GM21515 (cell line): ENCODE data around the gene B3GNT4.
"Not testable (repeated sequence)": the region's sequence is repeated elsewhere in the genome, so short reads cannot be mapped to it uniquely, and the experiment has no call there.

Experiments
- ATAC-seq: cut with Tn5 transposase; IDR thresholded peaks from one replicate; pipeline ENCODE4 v1.9.1; 2021; ENCODE audit not compliant: unreplicated experiment

B3GNT4 gene

GRCh38 chr12:122203301-122204166, at the start of gene B3GNT4:
TSS of gene B3GNT4 (plus strand) at chr12:122203709. CDS start at chr12:122204619, 910 bp downstream.
- ATAC-seq, result peak; percentile 50

GRCh38 chr12:122155705-122156104, 47.8 kb upstream of the B3GNT4 start:
- no peak for ATAC-seq

DNA sequence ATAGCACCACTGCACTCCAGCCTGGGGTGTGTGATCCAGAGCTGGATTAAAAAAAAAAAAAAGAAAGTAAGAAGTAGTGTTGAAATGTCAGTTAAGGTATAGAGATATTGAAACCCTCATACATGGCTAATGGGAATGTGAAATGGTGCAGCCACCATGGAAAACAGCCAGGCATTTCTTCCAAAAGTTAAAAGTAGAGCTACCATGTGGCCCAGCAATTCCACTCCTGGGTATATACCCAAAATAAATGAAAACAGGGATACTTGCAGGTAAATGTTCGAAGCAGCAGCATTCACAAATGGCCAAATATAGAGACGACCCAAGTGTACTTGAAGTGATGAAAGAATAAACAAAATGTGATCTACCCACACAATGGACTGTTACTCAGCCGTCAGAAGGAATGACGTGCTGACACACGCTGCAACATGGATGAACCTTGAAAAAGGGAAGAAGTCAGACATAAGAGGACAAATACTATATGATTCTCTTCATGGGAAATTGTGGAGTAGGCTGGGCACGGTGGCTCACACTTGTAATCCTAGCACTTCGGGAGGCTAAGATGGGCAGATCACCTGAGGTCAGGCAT, 44.7 kb upstream of the B3GNT4 start:
- ATAC-seq, result no peak

DNA sequence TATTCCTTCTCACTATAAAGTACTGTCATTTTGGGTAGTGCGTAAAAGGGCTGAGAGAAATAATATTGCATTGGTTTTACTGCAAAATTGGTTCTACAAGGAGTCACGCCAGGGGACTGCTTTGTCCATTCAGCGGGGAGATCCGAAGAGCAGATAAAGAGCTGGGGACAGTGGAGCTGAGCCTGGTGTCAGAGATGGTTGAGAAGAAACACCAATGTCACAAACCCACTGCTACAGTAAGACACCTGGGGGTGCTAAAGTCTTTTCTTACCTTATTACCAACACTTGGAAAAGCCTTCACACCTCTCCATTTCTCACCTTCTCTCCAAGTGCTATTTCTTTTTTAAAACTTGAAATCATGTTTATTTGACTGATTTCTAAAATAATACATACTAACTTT, 43.6 kb upstream of the B3GNT4 start:
- no peak for ATAC-seq

DNA sequence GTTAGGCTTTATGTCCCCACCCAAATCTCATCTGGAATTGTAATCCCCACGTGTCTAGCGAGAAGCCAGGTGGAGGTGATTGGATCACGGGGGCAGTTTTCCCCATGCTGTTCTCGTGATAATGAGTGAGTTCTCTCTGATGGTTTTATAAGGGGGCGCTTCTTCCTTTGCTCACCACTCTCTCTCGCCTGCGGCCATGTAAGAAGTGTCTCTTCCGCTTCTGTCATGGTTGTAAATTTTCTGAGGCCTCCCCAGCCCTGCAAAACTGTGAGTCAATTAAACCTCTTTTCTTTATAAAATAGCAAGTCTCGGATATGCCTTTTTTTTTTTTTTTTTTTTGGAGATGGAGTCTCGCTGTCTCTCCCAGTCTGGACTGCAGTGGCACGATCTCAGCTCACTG, 42.7 kb upstream of the B3GNT4 start:
- ATAC-seq, result no peak

GRCh38 chr12:122161682-122162081, 41.8 kb upstream of the B3GNT4 start:
- no peak for ATAC-seq

DNA sequence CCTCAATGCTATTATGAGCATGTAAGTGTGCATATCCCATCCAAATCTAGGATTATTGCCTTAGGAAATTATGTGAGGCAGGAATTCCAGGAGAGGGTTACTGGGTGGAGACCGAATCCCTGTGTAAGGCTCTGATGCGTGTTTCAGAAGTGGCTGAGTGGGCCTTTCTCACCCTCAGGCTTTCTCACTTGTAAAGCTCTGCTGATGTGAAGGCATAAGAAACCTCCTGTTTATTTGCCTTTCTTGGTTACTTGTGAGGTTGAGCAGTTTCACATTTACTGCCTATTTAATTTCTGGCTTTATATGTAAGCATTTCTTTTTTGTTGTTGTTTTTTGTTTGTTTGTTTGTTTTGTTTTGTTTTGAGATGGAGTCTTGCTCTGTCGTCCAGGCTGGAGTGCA, 40.5 kb upstream of the B3GNT4 start:
- no peak for ATAC-seq

DNA sequence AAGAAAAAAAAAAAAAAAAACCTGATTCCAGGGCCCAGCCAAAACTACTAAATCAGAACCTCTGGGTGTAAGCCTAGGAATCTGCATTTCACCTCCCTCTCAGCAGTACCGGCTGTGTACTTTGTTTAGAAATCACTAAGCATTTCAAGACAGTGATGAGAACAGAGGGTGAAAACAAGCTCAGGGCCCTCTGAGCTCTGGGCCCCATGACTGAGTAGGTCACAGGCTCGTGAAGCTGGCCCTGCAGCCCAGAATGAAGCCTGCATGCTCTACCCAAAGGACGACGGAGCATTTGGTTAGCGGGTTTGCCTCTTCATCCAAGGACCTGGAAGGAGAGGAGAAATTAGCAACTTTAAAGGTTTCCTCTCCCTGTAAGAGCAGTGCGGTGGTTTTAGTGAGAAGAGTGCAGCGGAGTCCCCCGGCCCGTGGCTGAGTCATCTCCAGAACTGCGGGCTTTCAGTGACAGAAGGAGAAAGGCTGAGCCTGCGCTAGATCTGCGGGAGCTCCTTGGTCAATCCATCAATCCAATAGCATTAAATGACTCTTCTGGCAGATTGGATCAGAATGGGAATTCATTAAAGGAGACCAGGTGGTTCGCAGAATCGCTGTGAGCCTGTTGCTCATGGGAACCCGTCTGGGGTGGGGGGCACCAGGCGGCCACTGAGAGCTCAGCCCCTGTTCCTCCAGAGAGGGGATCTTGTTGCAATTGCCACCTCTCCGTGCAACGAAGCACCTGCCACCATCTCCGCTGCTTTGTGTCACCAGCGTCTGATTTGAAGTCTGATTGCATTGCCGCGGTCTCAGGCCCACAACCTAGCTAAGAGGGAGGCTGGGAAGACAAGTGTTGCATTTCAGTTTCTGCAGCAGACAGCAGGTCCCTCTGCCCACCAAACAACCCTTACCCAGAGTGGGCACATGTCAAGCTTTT, 36.8 kb upstream of the B3GNT4 start:
- ATAC-seq, result peak; percentile 62

GRCh38 chr12:122167356-122167925, 36.1 kb upstream of the B3GNT4 start:
- ATAC-seq, result no peak

DNA sequence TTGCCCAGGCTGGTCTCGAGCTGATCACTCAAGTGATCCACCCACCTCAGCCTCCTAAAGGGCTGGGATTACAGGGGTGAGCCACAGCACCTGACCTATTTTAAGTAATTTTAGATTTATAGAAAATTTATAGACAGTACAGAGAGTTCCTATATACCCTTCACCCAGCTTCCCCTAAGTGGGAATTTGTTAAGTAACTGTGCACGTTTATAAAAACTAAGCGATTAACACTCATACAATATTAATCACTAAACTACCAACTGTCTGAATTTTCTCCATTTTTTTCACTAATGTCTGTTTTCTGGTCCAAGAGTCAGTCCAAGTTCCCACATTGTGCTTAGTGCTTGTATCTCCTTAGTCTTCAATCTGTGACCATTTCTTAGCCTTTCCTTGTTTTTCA, 35.0 kb upstream of the B3GNT4 start:
- no peak for ATAC-seq

GRCh38 chr12:122171399-122171798, 32.1 kb upstream of the B3GNT4 start:
- no peak for ATAC-seq

DNA sequence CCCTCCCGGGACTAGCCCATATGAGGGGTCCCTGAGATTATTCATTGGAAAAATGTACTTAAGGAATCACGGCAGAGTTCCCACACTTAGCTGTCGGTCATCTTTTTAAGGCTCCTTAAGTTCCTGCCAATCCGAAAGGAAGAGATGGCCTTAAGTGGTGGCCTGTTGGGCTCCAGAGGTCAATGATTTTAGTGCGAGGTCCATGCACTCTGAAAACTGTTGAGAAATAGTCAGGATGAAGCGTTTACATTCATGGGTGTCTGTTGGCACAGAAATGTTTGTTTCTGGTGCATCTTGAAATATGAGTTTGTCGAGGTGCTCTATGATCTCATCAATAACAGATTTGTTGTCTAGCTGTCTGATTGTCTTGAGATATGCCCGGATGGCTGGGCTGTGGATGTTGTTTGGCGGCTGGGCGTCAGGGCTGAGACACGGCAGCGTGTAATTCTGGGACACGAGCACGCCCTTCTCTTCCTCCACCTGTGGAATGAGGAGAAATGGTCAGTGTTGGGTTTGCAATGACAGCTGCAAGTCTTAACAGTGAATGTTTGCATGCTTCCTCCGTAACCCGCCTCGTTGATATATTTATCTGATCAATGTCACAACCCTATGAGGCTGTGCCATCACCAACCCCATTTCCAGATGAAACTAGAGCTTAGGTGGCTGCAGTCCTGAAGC, 31.1 kb upstream of the B3GNT4 start:
- ATAC-seq, result no peak

- ATAC-seq, result no peak
These were observed 29.2 kb upstream of the B3GNT4 start, which contains the start of gene IL31 for GRCh38 chr12:122174155-122174845. TSS of gene IL31 (minus strand) at chr12:122174221. CDS start at chr12:122174172, 49 bp downstream.

DNA sequence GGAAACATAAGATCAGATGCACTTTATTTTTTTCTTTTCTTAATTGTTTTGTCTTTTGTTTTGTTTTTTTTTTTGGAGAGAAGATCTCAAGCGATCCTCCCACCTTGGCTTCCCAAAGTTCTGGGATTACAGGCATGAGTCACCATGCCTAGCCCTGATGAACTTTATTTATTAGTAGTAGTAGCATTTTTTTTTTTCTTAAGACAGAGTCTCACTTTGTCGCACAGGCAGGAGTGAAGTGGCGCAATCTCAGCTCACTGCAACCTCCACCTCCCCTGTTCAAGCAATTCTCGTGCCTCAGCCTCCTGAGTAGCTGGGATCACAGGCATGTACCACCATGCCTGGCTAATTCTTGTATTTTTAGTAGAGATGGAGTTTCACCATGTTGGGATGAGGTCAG, 27.0 kb upstream of the B3GNT4 start:
- not testable (repeated sequence) for ATAC-seq

DNA sequence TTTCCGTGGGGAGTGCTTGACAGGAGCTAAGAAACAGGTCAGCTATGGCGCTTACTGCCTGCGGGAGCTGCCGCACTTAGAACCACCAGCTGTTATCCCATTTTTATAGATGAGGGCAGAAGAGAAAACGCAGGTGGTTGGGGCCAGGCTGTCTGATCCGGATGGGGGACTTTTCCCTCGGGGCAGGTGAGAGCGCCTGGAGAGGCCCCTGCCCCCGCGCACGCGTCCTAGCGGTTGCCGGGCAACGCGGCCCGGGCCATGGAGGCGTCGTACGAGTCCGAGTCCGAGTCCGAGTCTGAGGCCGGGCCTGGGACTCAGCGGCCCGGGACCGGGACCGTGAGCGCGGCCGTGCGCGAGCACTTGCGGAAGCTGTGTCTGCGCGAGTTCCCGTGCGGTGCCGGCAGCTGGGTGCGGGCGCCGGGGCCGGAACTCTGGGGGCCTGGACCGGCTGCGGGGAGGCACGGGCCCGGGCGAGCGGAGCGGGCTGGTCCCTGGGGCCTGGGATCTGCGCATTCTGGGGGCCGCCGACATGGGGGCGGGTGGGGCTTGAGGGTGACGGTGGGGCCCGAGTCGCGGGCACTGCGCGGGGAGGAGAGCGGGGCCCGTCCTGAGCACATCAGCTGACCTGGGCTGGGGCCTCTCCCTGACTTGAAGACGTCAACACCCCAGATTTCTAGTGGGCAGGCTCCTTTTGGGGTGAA, 20.5 kb upstream of the B3GNT4 start, which contains the start of gene LRRC43:
TSS of gene LRRC43 (plus strand) at position 237 of the 701 bp plus-strand sequence. CDS start at position 259, 22 bp downstream.
- ATAC-seq, result no peak

DNA sequence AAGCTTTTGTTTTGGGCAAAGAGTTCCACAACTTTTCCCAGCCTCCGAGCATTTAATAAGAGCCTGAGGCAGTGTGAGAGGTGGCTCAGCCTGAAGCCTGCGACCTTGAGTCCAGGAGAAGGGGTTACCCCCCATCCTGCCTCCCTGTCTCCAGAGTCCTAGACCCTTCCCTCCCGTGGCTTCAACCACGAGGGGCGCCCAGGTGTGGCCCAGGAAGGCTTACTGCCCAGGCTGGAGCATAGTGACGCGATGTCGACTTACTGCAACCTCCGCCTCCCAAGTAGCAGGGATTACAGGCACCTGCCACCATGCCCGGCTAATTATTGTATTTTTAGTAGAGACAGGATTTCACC, 19.9 kb upstream of the B3GNT4 start:
- ATAC-seq, result no peak

GRCh38 chr12:122184517-122184916, 19.0 kb upstream of the B3GNT4 start:
- no peak for ATAC-seq

DNA sequence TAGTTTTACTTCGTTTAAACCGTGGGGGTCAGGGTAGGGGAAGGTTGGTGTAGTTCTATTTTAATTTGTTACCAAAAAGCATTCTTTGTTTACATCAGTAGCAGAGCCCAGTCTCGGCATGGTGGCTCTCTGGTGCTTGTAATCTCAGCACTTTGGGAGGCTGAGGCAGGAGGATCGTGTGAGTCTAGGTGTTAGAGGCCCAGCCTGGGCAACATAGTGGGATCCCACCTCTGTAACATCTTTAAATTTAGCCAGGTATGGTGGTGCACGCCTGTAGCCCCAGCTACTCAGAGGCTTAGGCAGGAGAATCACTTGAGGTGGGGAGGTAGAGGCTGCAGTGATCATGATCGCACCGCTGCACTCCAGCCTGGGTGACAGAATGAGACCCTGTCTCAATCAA, 18.4 kb upstream of the B3GNT4 start:
- ATAC-seq, result no peak

DNA sequence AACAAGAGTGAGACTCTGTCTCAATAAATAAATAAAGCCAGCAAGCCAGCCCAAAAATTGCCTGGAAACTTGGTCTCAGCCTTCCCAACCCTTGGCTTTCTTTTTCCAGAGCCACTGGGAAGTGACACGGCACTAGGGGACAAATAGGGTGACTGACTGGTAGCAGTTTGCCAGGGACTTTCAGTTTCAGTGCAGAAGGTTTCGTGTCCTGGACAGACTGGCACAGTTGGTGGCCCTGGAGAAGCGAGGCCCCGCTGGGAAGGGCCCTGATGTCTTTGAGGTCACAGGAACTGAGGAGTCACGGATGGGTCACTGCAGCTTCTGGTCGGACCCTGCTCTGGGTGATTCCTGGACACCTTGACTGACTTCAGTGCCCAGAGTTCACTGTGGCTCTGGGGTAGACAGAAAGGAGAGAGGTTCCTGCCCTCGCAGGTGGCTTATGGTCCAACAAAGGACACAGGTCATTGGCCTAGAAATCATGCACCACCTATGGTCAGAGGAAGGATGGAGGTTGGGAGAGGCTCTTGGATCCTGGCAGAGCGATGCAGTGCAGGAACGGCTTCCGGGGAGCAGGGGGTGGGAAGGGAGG, 17.9 kb upstream of the B3GNT4 start:
- no peak for ATAC-seq
